Measurements from ENCODE around the gene UBASH3B. TPM values are rescaled to one million over a fixed set of nuclear protein-coding genes. Genes with fewer than 3 reads are reported as not detected.
A peak's percentile ranks its signal among the peaks of the same experiment; 100 is the strongest.

UBASH3B gene
- total RNA-seq, 2 experiments from 2014 or later = 54.7 to 73.0 TPM

DNA sequence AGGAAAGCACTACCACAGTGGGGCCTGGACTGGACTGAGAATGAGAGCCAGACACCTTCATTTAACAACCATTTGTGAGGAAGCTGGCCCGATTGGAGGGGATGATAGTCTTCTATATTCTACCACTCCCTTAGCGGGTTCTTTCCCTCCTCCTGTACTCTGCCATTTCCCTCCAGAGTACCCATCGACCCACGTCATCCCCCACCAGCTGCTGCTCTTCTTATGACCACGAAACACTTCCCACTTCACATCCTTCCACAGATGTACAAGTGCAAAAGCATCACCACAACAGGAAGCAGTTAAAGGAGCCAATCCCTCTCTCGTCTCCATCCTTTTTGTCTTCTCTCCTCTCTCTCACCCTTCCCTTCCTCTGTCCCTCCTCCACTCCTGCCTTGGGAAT is 18.0 kb upstream of the UBASH3B start:
- H3K4me3 ChIP-seq (ENCODE audit: low read depth, low read length, poor library complexity, severe bottlenecking) = no peak overlapping the region
- H3K27ac ChIP-seq (ENCODE audit: low read depth, low read length, poor library complexity, severe bottlenecking) = no peak overlapping the region
- H3K36me3 ChIP-seq (ENCODE audit: insufficient read depth, low read length) = no peaks in the 10 kb centered on the region
- H3K4me2 ChIP-seq (ENCODE audit: low read length) = no peak overlapping the region
- POLR2A ChIA-PET = interaction anchor here (0.7 to 5.0 kb wide), 7 partner anchors 9 to 215 kb away, joined by 3 to 29 read pairs (median 6); no protein-coding TSS in a partner anchor
- no TSS peak for BruUV-seq (replicated peaks)
- DNase-seq (ENCODE audit: low spot score) = peak; percentile 35
- H3K79me2 ChIP-seq (ENCODE audit: insufficient read depth, low read depth, low read length) = no peaks in the 10 kb centered on the region
- no peaks in the 10 kb centered on the region for H3K9me2 ChIP-seq (ENCODE audit: insufficient read depth, low read length)
- no peaks in the 10 kb centered on the region for H3K9me3 ChIP-seq (ENCODE audit: low read length)
- peaks cover 26% of the 10 kb centered on the region for H3K4me1 ChIP-seq (ENCODE audit: insufficient read depth, low read length, poor library complexity, severe bottlenecking)
- TF ChIP-seq EZH2phosphoT487 (IDR thresholded peaks at IDR 0.05; ENCODE audit: borderline replicate concordance, low read depth, low read length) = no peak
- TF ChIP-seq, protein P1, sequence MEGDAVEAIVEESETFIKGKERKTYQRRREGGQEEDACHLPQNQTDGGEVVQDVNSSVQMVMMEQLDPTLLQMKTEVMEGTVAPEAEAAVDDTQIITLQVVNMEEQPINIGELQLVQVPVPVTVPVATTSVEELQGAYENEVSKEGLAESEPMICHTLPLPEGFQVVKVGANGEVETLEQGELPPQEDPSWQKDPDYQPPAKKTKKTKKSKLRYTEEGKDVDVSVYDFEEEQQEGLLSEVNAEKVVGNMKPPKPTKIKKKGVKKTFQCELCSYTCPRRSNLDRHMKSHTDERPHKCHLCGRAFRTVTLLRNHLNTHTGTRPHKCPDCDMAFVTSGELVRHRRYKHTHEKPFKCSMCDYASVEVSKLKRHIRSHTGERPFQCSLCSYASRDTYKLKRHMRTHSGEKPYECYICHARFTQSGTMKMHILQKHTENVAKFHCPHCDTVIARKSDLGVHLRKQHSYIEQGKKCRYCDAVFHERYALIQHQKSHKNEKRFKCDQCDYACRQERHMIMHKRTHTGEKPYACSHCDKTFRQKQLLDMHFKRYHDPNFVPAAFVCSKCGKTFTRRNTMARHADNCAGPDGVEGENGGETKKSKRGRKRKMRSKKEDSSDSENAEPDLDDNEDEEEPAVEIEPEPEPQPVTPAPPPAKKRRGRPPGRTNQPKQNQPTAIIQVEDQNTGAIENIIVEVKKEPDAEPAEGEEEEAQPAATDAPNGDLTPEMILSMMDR (conservative IDR thresholded peaks at IDR 0.05; ENCODE audit: low read length) = no peak
- CTCF ChIA-PET (ENCODE audit: unreplicated experiment) = interaction anchor here (4.3 kb wide), 1 partner anchor 118 kb away, joined by 30 read pairs; no protein-coding TSS in a partner anchor
- H4K20me1 ChIP-seq (ENCODE audit: insufficient read depth, low read length) = no peaks in the 10 kb centered on the region
- peak overlapping the region; percentile 46; the same call in 1 of the 2 replicates for H2AFZ ChIP-seq (ENCODE audit: low read length)
- intact Hi-C loops (cut with micrococcal nuclease; ENCODE audit: unreplicated experiment) = no loop called here

DNA sequence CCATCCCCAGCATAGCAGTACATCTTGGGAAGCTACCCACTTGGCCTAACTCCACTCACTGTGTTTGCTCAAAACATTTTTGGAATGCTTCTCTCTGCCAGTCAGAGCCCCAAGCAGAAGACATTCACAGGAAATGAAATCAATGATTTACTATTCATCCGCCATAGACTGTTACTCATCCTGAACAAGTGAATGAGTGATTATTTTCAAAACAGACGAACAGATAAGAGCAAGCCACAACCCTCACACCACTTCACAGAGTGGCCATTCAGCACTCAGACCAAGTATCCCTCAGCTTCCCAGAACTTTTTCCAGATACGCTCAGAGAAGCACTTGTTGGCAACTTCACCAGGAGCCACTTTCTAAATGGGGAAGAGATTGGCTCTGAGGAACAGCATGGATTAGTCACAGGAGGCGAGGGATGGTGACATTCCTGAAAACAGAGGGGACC is 13.0 kb upstream of the UBASH3B start:
- Histone ChIP-seq H3K9me3 (ENCODE audit: low read length) (no peaks in the 10 kb centered on the region), H4K20me1 (ENCODE audit: insufficient read depth, low read length) (no peaks in the 10 kb centered on the region), H3K27ac (ENCODE audit: low read depth, low read length, poor library complexity, severe bottlenecking) (no peak overlapping the region), H3K4me1 (ENCODE audit: insufficient read depth, low read length, poor library complexity, severe bottlenecking) (peaks cover 12% of the 10 kb centered on the region), H2AFZ (ENCODE audit: low read length) (no peak overlapping the region), H3K4me3 (ENCODE audit: low read depth, low read length, poor library complexity, severe bottlenecking) (no peak overlapping the region), H3K36me3 (ENCODE audit: insufficient read depth, low read length) (no peaks in the 10 kb centered on the region), H3K9me2 (ENCODE audit: insufficient read depth, low read length) (no peaks in the 10 kb centered on the region), H3K79me2 (ENCODE audit: insufficient read depth, low read depth, low read length) (no peaks in the 10 kb centered on the region), H3K4me2 (ENCODE audit: low read length) (no peak overlapping the region)
- TF ChIP-seq EZH2phosphoT487 (IDR thresholded peaks at IDR 0.05; ENCODE audit: borderline replicate concordance, low read depth, low read length) = no peak
- TF ChIP-seq, protein P1 (conservative IDR thresholded peaks at IDR 0.05; ENCODE audit: low read length) = no peak
- POLR2A ChIA-PET = no interaction called here
- DNase-seq (ENCODE audit: low spot score) = no peak
- CTCF ChIA-PET (ENCODE audit: unreplicated experiment) = no interaction called here
- intact Hi-C loops (cut with micrococcal nuclease; ENCODE audit: unreplicated experiment) = no loop called here
- BruUV-seq (replicated peaks) = no TSS peak

DNA sequence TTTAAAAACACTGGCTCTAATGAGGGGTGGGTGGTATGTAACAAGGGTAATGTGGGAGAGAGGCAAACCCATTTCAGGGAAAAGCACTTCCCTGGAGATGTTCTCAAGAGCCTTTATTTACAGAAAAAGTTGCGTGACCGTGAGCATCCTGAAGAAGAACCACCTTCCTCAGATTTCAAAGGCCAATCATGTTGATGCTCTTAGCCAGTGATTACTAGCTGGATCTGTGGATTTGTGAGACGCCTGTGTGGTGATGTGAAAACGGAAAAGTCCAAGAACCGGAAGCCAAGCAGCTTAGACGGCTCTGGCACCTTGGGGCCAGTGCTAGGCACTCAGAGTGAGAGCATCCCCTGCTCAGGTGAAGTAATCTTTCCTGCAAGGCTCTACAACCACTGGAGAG is 12.6 kb upstream of the UBASH3B start:
- intact Hi-C loops (cut with micrococcal nuclease; ENCODE audit: unreplicated experiment) = no loop called here
- no TSS peak for BruUV-seq (replicated peaks)
- H3K27ac ChIP-seq (ENCODE audit: low read depth, low read length, poor library complexity, severe bottlenecking) = no peak overlapping the region
- H3K4me1 ChIP-seq (ENCODE audit: insufficient read depth, low read length, poor library complexity, severe bottlenecking) = peaks cover 14% of the 10 kb centered on the region
- TF ChIP-seq EZH2phosphoT487 (IDR thresholded peaks at IDR 0.05; ENCODE audit: borderline replicate concordance, low read depth, low read length) = no peak
- no peak overlapping the region for H2AFZ ChIP-seq (ENCODE audit: low read length)
- DNase-seq (ENCODE audit: low spot score) = no peak
- H3K4me3 ChIP-seq (ENCODE audit: low read depth, low read length, poor library complexity, severe bottlenecking) = no peak overlapping the region
- no peaks in the 10 kb centered on the region for H3K79me2 ChIP-seq (ENCODE audit: insufficient read depth, low read depth, low read length)
- no peaks in the 10 kb centered on the region for H3K9me2 ChIP-seq (ENCODE audit: insufficient read depth, low read length)
- H3K36me3 ChIP-seq (ENCODE audit: insufficient read depth, low read length) = no peaks in the 10 kb centered on the region
- no peak overlapping the region for H3K4me2 ChIP-seq (ENCODE audit: low read length)
- H4K20me1 ChIP-seq (ENCODE audit: insufficient read depth, low read length) = no peaks in the 10 kb centered on the region
- ChIA-PET POLR2A (interaction anchor here (0.7 kb wide), 1 partner anchor 40 kb away, joined by 3 read pairs; no protein-coding TSS in a partner anchor), CTCF (ENCODE audit: unreplicated experiment) (no interaction called here)
- no peaks in the 10 kb centered on the region for H3K9me3 ChIP-seq (ENCODE audit: low read length)

Data from OCI-LY7 (cell line).